GM12875 (cell line): ENCODE data around the gene PPP6R3.

Experiments
- H3K4me3 ChIP-seq: one replicate; pipeline ENCODE4 v1.5.1; 2011; ENCODE audit warnings: low read depth, low read length, control low read depth
- TF ChIP-seq, protein P1 (sequence below): IDR thresholded peaks from 2 replicates; pipeline ENCODE4 v1.5.1; 2011; ENCODE audit warnings: low read depth, mild to moderate bottlenecking, control low read depth, inconsistent platforms, low read length, moderate library complexity, borderline replicate concordance; ENCODE audit not compliant: insufficient read depth

PPP6R3 gene

DNA sequence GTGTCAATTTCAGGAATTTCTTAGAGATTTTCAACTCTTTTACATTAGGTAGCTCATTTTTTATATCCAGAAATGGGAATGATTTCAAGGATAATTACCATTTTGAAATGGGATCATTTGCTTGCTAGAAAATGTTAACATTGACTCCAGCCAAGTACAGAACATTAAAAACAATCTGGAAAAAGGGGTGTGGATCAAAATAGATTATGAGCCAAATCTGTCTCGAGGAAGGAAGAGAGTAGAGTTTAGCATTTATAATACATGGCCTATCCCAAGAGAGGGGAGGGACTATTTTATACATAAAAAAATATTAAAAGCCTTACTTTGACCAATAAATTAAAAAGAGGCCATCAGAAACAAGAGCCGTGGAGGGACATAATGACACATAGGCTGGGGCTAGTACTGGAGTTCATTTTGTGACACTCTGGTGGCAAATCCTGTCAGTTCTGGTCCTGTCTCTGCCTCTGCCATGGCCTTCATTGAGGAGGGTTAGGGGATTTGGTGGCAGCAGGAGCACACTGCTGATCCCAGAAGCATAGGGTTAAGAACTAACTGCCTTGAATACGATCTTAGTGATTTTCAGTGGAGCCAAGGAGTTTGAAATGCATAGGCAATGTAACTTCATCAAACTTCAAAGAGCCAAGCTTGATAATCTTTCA, 20.4 kb downstream of the PPP6R3 start:
- H3K4me3 ChIP-seq = no peak overlapping the region
- TF ChIP-seq, protein P1, sequence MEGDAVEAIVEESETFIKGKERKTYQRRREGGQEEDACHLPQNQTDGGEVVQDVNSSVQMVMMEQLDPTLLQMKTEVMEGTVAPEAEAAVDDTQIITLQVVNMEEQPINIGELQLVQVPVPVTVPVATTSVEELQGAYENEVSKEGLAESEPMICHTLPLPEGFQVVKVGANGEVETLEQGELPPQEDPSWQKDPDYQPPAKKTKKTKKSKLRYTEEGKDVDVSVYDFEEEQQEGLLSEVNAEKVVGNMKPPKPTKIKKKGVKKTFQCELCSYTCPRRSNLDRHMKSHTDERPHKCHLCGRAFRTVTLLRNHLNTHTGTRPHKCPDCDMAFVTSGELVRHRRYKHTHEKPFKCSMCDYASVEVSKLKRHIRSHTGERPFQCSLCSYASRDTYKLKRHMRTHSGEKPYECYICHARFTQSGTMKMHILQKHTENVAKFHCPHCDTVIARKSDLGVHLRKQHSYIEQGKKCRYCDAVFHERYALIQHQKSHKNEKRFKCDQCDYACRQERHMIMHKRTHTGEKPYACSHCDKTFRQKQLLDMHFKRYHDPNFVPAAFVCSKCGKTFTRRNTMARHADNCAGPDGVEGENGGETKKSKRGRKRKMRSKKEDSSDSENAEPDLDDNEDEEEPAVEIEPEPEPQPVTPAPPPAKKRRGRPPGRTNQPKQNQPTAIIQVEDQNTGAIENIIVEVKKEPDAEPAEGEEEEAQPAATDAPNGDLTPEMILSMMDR = no peak

DNA sequence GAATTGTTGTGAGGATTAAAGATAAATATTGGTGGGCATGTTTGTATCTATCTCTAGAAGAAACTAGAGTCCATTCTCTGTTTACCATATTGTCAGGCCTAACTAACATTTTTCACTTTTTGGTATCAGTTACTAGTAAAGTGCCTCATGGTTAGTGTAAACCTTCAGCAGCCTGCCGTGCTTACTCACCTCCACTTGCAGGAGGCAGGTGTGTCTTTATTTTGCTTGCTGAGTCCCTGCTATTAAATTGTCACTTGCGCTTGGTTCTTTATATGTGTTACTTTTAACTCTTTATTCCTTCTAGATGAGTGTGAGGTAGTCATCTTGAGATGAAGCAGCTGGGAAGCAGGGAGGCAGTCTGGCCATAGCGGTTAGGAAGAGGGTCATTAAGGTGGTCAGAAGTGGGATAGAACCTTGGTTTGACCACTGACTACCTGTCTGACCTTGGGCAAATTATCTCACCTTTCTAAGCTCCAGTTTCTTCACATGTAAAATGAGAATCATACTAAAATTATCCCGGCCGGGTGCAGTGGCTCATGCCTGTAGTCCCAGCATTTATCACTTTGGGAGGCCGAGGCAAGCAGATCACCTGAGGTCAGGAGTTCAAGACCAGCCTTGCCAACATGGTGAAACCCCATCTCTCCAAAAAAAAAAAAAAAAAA, 21.2 kb downstream of the PPP6R3 start:
- TF ChIP-seq, protein P1 = no peak

DNA sequence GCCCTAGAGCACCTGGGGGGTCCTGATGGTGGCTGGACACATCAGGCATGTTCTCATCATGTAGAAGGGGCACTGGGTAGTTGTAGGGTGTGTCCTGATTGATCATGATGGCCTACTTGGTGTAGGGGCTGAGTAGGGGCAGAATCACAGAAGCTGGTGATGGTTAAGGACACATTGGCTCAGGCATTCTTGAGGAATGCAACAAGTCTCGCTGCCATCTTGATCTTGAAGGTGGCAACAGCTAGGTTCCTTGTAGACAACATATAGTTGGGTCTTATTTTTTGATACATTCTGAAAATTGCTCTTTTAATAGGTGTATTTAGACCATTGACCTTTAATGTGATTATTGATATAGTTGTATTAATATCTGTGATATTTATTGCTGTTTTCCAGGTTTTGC, 28.1 kb downstream of the PPP6R3 start:
- TF ChIP-seq, protein P1 = no peak

More for the DNA sequence above, 21.2 kb downstream of the PPP6R3 start:
- H3K4me3 ChIP-seq = no peak overlapping the region

DNA sequence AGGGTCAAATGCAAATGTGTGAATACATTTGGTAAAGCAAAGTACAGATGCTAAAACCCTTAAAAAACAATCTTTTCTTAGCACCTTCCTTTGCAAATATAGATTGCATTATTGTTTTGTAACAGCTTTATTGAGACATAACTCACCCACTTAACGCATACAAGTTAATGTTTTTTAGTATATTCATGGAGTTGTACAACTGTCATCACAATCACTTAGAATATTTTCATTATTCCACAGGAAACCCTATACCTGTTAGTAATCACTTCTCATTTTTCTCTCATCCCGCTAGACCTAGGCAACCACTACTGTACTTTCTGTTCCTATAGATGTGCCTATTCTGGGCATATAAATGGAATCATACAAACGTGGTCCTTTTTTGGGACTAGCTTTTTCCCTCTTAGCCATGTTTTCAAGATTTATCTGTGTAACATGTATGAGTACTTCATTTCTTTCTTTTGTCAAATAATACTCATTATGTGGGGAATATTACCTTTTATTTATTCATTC, 34.7 kb downstream of the PPP6R3 start:
- H3K4me3 ChIP-seq = no peak overlapping the region
- TF ChIP-seq, protein P1 = no peak

More for the DNA sequence above, 28.1 kb downstream of the PPP6R3 start:
- no peak overlapping the region for H3K4me3 ChIP-seq

DNA sequence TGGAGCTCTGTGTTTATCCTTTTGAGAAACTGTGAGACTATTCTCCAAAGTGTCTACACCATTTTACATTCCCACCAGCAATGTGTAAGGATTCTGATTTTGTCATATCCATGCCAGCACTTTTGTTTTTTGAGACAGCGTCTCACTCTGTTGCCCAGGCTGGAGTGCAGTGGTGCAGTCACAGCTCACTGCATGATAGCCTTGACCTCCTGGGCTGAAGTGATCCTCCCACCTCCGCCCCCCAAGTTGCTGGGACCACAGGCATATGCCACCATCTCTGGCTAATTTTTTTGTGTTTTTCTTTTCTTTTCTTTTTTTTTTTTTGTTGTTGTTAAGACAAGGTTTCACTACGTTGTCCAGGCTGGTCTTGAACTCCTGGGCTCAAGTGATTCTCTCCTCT, 35.3 kb downstream of the PPP6R3 start:
- TF ChIP-seq, protein P1 = no peak
- H3K4me3 ChIP-seq = no peak overlapping the region

DNA sequence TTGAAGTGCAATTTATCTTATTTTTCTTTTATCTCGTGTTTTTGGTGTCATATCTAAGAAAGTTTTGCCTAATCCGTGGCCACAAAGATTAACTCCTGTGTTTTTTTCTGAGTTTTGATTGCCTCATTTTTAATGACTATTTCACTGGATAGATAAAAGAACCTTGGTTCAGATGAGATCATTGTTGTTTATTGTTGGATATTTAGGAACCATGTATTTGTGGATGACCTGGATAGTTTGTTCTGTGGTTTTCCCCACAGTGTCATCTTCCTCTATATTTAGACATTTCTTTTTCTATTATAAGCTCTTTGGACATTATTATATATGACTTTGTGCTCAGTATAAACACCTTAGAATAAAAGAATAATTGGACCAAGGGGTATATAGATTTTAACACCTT, 37.2 kb downstream of the PPP6R3 start:
- no peak overlapping the region for H3K4me3 ChIP-seq
- TF ChIP-seq, protein P1 = no peak

DNA sequence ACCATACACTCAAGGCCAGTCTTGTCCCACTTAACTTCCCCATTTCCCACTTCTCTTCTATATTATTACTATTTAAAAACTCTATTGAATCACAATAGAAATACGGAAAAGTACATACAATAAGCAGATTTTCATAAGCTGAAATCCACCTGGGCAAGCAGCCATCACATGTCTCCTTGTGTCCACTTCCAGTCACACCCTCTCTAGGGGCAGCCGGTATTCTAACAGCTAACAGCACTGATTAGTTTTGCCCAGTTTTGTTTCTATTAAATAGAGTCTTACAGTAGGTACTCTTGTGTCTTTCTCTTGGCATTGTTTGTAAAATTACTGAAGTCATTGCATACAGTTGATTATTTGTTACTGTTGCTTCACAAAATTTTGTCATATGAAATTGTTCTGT, 37.8 kb downstream of the PPP6R3 start:
- TF ChIP-seq, protein P1 = no peak
- no peak overlapping the region for H3K4me3 ChIP-seq
